HT1080 (cell line): ENCODE data around the gene TRAF3. TPM values are rescaled to one million over a fixed set of nuclear protein-coding genes. Genes with fewer than 3 reads are reported as not detected.
"Not testable (repeated sequence)": the region's sequence is repeated elsewhere in the genome, so short reads cannot be mapped to it uniquely, and the experiment has no call there.

Source experiments
- DNase-seq: peaks from one replicate; pipeline ENCODE4 v3.0.0-alpha.2; 2015; ENCODE audit warnings: low read depth
- total RNA-seq: library from RNA; depleted of rRNA; stranded (reverse); fragments of >200 nt; shearing (Covaris generic); gene quantifications from 2 replicates; pipeline ENCODE4 v1.2.3, GENCODE V29; 2014

The TRAF3 gene
- total RNA-seq, 1 experiment from 2014 or later = 24.0 TPM

DNA sequence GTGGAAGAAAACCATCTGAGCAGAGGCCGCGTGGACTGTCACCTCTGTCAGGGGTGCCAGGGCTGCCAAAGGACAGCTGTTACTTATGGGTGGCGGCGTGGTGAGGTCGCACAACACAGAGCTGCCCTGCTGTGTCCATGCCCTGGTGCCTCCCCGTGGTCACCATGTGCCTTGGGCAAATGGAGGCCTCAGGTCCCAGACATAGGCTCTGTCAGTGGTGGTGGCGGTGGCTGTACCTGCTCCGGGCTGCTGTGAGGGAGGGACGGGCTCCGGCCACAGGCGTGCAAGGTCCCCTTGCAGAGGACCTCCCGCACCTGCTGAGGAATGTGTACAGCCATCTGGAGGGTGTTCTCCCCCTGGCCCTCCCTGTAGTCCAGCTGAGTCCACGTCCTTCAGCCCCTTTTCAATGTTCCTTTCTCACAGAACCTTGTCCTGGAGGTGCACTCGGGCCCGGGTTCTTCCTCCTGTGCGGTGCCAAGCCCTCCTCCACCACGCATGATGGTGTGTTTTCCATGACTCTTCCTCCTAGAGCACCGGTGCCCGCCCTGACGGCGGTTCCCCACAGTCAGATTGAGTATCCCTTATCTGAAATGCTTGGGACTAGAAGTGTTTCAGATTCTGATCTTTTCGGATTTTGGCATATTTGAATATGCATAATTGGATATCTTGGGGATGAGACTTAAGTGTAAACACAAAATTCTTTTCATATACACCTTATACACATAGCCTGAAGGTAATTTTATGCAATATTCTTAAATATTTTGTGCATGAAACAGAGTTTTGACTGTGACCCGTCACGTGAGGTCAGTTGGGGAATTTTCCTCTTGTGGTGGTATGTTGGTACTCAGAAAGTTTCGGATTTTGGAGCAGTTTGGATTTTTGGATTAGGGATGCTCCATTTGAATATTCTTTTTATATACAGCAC lies 49.8 kb downstream of the TRAF3 start:
- no peak for DNase-seq

GRCh38 chr14:102827716-102828115 lies 50.5 kb downstream of the TRAF3 start:
- DNase-seq = no peak

GRCh38 chr14:102828151-102828550 lies 50.9 kb downstream of the TRAF3 start:
- no peak for DNase-seq

DNA sequence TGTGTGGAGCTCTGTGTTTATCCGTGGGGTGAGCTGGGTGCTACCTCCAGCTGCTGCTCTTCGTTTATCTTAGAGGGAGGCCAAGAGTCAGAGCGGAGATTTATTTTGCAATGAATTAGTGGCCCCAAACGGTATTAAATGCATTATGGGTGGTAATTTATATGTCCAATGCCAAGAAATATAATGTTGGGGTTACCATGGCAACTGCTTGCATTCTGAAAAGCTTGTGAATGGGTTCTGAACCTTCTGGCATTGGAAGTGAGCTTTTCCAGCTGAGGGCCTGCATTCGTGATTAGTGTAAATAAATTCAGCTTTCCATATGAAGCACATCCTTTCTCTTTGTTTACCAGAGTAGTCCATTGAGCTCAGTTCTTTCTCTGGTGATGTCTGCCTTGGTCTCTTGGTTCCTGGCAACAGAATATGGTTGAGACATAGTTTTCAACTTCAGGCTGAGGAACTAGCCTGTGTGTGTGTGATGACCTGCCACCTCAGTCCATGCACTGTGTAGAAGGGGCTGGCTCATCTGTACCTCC lies 51.8 kb downstream of the TRAF3 start:
- no peak for DNase-seq

GRCh38 chr14:102830474-102831045 lies 53.3 kb downstream of the TRAF3 start:
- no peak for DNase-seq

GRCh38 chr14:102831163-102831804 lies 54.0 kb downstream of the TRAF3 start:
- no peak for DNase-seq

GRCh38 chr14:102833341-102833740 lies 56.1 kb downstream of the TRAF3 start:
- DNase-seq = no peak

GRCh38 chr14:102833991-102834390 lies 56.7 kb downstream of the TRAF3 start:
- DNase-seq = no peak

DNA sequence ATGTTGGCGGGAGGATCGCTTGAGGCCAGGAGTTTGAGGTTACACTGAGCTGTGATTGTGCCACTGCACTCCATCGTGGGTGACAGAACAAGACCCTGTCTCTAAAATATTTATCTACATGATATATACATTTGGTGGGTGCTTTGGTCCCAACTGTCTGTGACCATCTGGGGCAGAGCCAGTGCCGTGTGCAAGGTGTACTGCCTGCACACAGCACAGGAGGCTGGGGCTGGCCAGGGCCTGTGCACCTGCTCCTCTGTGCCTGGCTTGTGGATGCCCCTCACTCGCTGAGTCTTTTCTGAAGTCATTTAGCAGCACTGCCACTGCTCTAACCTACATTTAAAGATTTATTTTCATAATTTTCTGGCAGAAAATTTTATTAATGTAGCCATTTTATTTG lies 58.7 kb downstream of the TRAF3 start:
- DNase-seq = no peak

- DNase-seq = not testable (repeated sequence)
Measured at GRCh38 chr14:102837120-102837519, 59.9 kb downstream of the TRAF3 start.

DNA sequence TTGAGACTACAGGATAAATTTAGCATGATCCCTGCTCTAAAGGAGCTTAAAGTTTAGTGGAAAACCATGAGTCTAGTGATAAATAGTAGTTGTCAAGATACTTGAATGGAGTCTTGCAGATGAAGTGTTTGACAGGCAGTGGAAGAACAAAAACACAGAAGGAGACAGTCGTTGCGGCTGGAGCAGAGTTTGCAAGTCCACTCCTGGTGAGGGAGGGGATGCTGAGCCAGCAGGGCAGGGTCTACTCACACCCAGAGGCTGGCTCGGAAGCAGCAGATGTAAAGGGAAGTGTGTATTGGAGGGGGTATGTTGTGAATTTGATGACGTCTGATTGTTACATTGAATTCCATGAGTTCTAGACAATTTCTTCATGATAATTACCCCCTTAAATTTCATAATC lies 61.3 kb downstream of the TRAF3 start:
- DNase-seq = no peak

DNA sequence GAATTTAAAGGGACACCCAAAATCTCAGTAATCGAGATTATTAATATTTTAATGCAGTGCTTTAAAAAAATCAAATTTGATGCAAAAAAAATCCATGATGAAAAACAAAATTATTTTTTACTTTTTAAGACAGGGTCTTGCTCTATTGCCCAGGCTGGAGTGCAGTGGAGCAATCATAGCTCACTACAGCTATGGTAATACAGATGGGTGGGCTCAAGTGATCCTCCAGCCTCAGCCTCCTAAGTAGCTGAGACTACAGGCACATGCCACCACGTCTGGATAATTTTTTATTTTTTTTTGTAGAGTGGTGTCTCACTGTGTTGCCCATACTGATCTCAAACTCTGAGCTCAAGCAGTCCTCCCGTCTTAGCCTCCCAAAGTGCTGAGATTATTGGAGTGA lies 62.9 kb downstream of the TRAF3 start:
- no peak for DNase-seq

DNA sequence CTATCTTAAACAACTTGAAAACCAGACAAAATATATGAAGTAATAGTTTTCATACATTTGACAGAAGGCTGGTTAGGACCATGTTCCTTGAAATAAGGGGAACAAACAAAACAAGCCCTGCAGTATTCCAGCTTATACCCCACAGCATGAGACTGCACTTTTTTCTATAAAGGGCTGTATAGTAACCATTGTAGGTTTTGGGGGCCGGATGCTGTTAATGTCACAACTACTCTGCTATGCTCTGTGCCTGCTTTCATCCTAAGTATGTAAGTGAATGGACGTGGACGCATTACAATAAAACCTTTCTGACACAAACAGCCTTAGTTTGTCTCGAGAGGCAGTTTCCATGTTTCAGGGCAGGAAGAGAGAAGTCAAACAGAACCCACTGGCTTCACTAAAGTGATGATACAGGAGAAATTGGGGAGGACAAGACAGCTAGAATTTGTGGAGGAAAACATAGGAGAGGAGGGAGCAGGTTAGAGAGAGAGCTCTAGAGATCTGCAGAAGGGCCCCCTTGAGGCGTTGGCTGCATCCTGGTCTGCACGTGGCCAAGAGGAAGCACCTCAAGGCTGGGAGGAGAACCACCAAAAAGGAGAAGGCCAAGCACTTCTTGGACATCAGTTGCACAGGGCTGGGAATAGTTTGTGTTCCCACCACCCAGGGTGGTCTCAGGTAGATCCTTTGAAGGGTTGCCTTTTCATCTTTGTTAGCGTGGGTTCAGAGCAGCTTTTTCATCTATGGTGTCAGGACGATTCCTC lies 63.7 kb downstream of the TRAF3 start:
- DNase-seq = no peak

DNA sequence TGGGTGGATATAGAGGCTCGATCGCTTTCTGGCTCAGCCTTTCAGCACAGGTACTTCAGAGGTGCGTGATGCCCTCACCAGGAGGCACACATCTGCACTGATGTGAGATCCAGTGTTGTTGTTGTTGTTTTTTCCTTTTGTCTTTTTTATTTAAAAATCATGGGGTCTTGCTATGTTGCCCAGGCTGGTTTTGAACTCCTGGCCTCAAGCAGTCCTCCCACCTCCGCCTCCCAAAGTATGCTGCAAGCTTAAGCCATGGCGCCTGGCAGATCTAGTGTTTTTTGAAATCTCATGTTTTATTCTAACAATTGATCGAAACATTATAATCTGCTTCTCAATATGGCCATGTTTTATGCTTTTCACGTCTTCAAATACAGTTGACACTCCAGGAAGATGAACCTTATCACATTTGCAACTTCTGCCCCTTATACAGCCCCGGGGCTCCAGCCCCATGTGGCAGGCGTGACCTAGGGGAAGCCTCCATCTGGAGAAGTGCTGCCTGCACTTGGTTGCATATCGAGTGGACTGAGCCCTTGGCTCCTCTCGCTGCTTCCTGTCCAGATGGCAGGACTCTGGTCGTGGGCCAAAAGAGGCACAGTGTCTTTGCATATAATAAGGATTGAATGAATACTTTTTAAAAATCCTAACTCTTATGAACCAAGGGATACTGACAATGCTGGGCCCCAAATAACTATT lies 71.7 kb downstream of the TRAF3 start:
- DNase-seq = no peak

- DNase-seq = no peak
Measured at GRCh38 chr14:102849526-102850379, 72.5 kb downstream of the TRAF3 start.

DNA sequence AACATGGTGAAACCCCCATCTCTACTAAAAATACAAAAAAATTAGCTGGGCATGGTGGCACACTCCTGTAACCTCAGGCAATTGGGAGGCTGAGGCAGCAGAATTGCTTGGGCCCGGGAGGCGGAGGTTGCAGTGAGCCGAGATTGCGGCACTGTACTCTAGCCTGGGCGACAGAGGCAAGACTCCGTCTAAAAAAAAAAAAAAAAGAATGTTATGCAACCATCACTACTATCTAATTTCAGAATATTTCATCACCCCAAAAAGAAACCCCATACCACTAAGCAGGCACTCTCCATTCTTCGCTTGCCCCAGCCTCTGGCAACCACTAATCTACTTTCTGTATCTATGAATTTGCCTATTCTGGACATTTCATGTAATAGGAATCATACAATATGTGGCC lies 76.4 kb downstream of the TRAF3 start:
- no peak for DNase-seq

GRCh38 chr14:102854091-102854703 lies 76.9 kb downstream of the TRAF3 start:
- no peak for DNase-seq

- DNase-seq = no peak
Measured at GRCh38 chr14:102856179-102856578, 78.9 kb downstream of the TRAF3 start.

GRCh38 chr14:102857444-102857843 lies 80.2 kb downstream of the TRAF3 start:
- DNase-seq = no peak
